Breast epithelium (tissue), 4 donors: ENCODE data around the gene DUS2. TPM values are rescaled to one million over a fixed set of nuclear protein-coding genes. Genes with fewer than 3 reads are reported as not detected.
"Not testable (repeated sequence)": the region's sequence is repeated elsewhere in the genome, so short reads cannot be mapped to it uniquely, and the experiment has no call there.

ENCODE experiments used
- DNase-seq, 2 donors: peaks; one replicate each; pipeline ENCODE4 v3.0.0-alpha.2; 2019; ENCODE audit warnings: low spot score in 2 of 2
- H3K27ac ChIP-seq, 2 donors: fragments of 200-600 bp; sonication (generic) in 1 of 2; one replicate each; pipeline ENCODE4 v1.5.1; 2016 to 2019; ENCODE audit warnings: mild to moderate bottlenecking in 1 of 2
- H3K27me3 ChIP-seq, 2 donors: fragments of 200-600 bp; sonication (generic) in 1 of 2; one replicate each; pipeline versions ENCODE4 v1.5.1 to v1.6.0; 2017 to 2019; ENCODE audit warnings: control low read depth in 1 of 2, mild to moderate bottlenecking in 1 of 2
- H3K36me3 ChIP-seq: fragments of 200-600 bp; one replicate; pipeline ENCODE4 v1.5.1; 2019
- H3K4me1 ChIP-seq, 2 donors: fragments of 200-600 bp; sonication (generic); one replicate each; pipeline ENCODE4 v1.5.1; 2016 to 2019; ENCODE audit warnings: control low read depth in 1 of 2
- H3K4me3 ChIP-seq, 3 donors: fragments of 200-600 bp; sonication (generic); 1 replicate in 2 of 3; 2 replicates in 1 of 3; pipeline ENCODE4 v1.5.1; 2016 to 2019; ENCODE audit warnings: mild to moderate bottlenecking in 3 of 3, moderate library complexity in 2 of 3
- H3K9me3 ChIP-seq, 2 donors: fragments of 200-600 bp; sonication (generic) in 1 of 2; one replicate each; pipeline ENCODE4 v1.5.1; 2016 to 2019; ENCODE audit warnings: control low read depth in 1 of 2
- POLR2A ChIP-seq: fragments of 450-650 bp; IDR thresholded peaks from one replicate; pipeline ENCODE4 v1.6.1; 2016; ENCODE audit warnings: antibody characterized with exemption, mild to moderate bottlenecking, moderate library complexity
- POLR2AphosphoS5 ChIP-seq, 3 donors: sonication (generic); formaldehyde crosslinking; IDR thresholded peaks; one replicate each; pipeline ENCODE4 v1.6.1; 2017; ENCODE audit warnings: antibody characterized with exemption in 3 of 3
- intact Hi-C: fragments of 100-400 bp; cut with DNase I; formaldehyde crosslinking; loops from one replicate; pipeline ENCODE4 v1.15.1; 2023; ENCODE audit warnings: low total_unique reads
- total RNA-seq, 3 donors: library from RNA; depleted of rRNA; stranded (reverse); fragments of >200 nt; gene quantifications; one replicate each; pipeline ENCODE4 v1.1.0, GENCODE V29; 2016
- TF ChIP-seq, protein P1 (sequence below), 3 donors: fragments of 450-650 bp; IDR thresholded peaks; one replicate each; pipeline ENCODE4 v1.5.1; 2016 to 2017; ENCODE audit warnings: antibody characterized with exemption in 3 of 3, mild to moderate bottlenecking in 3 of 3, moderate library complexity in 3 of 3

The DUS2 gene
- total RNA-seq, 3 donors from 2014 or later, result 6.9 to 10.5 (median 7.7) TPM

DNA sequence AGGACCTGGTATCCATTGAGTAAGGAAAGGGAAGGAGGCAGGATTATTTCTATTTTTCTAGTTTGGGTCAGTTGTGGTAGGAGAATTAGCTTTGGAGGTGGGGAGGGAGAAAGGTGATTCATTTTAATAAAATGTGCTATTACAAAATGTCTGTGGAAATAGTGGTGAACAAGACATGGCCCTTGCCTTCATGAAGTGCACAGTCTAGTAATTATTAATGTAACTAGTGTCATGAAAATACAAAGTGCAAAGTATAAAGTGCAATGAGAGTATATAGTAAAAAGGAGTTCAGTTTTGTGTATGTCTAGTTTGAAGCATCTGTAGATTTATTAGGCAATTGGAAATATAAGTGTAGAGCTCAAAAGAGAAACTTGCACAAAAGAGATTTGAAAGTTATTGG lies 74.0 kb downstream of the DUS2 start:
- no peak for TF ChIP-seq POLR2AphosphoS5 (IDR thresholded peaks at IDR 0.05)
- TF ChIP-seq POLR2A, result no peak
- TF ChIP-seq, protein P1, sequence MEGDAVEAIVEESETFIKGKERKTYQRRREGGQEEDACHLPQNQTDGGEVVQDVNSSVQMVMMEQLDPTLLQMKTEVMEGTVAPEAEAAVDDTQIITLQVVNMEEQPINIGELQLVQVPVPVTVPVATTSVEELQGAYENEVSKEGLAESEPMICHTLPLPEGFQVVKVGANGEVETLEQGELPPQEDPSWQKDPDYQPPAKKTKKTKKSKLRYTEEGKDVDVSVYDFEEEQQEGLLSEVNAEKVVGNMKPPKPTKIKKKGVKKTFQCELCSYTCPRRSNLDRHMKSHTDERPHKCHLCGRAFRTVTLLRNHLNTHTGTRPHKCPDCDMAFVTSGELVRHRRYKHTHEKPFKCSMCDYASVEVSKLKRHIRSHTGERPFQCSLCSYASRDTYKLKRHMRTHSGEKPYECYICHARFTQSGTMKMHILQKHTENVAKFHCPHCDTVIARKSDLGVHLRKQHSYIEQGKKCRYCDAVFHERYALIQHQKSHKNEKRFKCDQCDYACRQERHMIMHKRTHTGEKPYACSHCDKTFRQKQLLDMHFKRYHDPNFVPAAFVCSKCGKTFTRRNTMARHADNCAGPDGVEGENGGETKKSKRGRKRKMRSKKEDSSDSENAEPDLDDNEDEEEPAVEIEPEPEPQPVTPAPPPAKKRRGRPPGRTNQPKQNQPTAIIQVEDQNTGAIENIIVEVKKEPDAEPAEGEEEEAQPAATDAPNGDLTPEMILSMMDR (IDR thresholded peaks at IDR 0.05), result no peak
- Histone ChIP-seq H3K36me3 (no peaks in the 10 kb centered on the region), H3K4me3 (no peak overlapping the region), H3K9me3 (no peaks in the 10 kb centered on the region), H3K4me1 (peaks cover 0 to 8% of the 10 kb centered on the region in 2 donors), H3K27me3 (no peaks in the 10 kb centered on the region), H3K27ac (no peak overlapping the region)
- DNase-seq, result no peak
- intact Hi-C loops, result no loop called here

DNA sequence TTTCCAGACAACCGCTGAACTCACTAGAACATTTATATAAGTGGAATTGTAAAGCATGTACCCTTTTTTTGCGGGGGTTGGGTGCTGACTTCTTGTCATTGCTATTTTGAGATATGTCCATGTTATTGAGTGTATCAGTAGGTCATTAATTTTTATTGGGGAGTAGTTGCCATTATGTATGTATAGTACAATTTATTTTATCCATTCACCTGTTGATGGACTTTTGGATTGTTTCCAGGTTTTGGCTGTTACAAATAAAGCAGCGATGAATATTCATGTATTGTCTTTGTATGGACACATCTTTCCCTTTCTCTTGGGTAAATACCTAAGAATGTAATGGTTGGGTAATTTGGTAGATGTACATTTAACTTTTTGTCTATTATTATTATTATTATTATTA lies 74.8 kb downstream of the DUS2 start:
- DNase-seq, result no peak
- intact Hi-C loops, result no loop called here
- Histone ChIP-seq H3K27ac (no peak overlapping the region), H3K27me3 (no peaks in the 10 kb centered on the region), H3K36me3 (no peaks in the 10 kb centered on the region), H3K9me3 (no peaks in the 10 kb centered on the region), H3K4me3 (no peak overlapping the region), H3K4me1 (peaks cover 0 to 8% of the 10 kb centered on the region in 2 donors)
- TF ChIP-seq, protein P1 (IDR thresholded peaks at IDR 0.05), result no peak
- TF ChIP-seq POLR2AphosphoS5 (IDR thresholded peaks at IDR 0.05), result no peak
- TF ChIP-seq POLR2A, result no peak

DNA sequence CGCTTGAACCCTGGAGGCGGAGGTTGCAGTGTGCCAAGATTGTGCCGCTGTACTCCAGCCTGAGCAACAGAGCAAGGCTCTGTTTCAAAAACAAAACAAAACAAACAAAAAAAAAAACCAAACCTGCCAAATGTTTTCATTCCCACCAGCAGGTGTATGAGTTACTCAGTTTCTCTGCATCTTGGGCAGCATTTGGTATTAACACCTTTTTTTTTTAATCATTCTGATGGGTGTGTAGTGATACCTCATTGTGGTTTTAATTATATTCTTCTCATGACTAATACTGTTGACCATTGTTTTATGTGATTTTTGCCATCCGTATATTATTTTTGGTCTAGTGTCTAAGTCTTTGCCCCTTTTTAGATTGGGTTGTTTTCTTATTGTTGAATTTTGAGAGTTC lies 77.4 kb downstream of the DUS2 start:
- Histone ChIP-seq H3K27me3 (no peaks in the 10 kb centered on the region), H3K9me3 (no peaks in the 10 kb centered on the region)
- DNase-seq, result no peak

DNA sequence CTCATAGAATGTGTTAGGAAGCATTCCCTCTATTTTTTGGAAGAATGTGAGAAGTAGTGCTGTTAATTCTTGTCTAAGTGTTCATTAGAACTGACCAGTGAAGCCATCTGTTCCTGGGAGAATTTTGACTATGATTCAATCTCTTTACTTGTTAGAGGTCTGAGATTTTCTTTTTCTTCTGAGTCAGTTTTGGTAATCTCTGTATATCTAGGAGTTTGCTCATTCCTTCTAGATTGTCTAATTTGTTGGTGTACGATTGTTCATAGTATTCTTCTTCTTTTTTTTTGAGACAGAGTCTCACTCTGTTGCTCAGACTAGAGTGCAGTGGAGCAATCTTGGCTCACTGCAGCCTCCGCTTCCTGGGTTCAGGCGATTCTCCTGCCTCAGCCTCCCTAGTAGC lies 82.5 kb downstream of the DUS2 start:
- Histone ChIP-seq H3K27me3 (no peaks in the 10 kb centered on the region), H3K27ac (no peak overlapping the region), H3K4me3 (no peak overlapping the region), H3K36me3 (no peaks in the 10 kb centered on the region), H3K4me1 (no peaks in the 10 kb centered on the region), H3K9me3 (peaks cover 0 to 8% of the 10 kb centered on the region in 2 donors)
- intact Hi-C loops, result no loop called here
- TF ChIP-seq POLR2A (no peak), POLR2AphosphoS5 (IDR thresholded peaks at IDR 0.05) (no peak)
- TF ChIP-seq, protein P1 (IDR thresholded peaks at IDR 0.05), result no peak
- no peak for DNase-seq

More for the DNA sequence above, 77.4 kb downstream of the DUS2 start:
- H3K4me1 ChIP-seq, result no peaks in the 10 kb centered on the region
- intact Hi-C loops, result no loop called here
- no peak overlapping the region for H3K4me3 ChIP-seq
- TF ChIP-seq, protein P1 (IDR thresholded peaks at IDR 0.05), result no peak
- TF ChIP-seq POLR2A (no peak), POLR2AphosphoS5 (IDR thresholded peaks at IDR 0.05) (no peak)
- H3K36me3 ChIP-seq, result no peaks in the 10 kb centered on the region
- H3K27ac ChIP-seq, result no peak overlapping the region

DNA sequence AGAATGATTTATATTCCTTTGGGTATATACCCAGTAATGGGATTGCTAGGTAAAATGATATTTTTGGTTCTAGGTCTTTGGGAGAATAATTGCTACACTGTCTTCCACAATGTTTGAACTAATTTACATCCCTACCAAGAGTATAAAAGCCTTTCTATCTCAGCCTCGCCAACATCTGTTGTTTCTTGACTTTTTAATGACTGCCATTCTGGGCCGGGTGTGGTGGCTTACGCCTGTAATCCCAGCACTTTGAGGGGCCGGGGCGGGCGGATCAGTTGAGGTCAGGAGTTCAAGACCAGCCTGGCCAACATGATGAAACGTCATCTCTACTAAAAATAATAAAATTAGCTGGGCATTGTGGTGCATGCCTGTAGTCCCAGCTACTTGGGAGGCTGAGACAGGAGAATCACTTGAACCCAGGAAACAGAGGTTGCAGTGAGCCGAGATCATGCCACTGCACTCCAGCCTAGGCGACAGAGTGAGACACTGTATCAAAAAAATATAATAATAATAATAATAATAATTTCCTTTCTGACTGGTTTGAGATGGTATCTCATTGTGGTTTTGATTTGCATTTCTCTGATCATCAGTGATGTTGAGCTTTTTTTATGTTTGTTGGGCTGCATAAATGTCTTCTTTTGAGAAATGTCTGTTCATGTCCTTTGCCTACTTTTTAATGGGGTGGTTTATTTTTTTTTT lies 84.3 kb downstream of the DUS2 start:
- H3K4me3 ChIP-seq, H3K27me3 ChIP-seq, intact Hi-C loops, H3K27ac ChIP-seq, H3K36me3 ChIP-seq, H3K4me1 ChIP-seq, H3K9me3 ChIP-seq, DNase-seq: not testable (repeated sequence)

- H3K36me3 ChIP-seq, H3K27me3 ChIP-seq, H3K9me3 ChIP-seq, H3K27ac ChIP-seq, H3K4me1 ChIP-seq, DNase-seq, intact Hi-C loops, H3K4me3 ChIP-seq: not testable (repeated sequence)
These were observed 86.1 kb downstream of the DUS2 start for GRCh38 chr16:68109156-68109555.

GRCh38 chr16:68110611-68111010 lies 87.5 kb downstream of the DUS2 start:
- H3K27ac ChIP-seq, H3K4me3 ChIP-seq, intact Hi-C loops, DNase-seq, H3K9me3 ChIP-seq, H3K36me3 ChIP-seq, H3K4me1 ChIP-seq, H3K27me3 ChIP-seq: not testable (repeated sequence)
